Right lobe of liver (tissue), 6 donors: ENCODE measurements around the gene MFSD6. TPM values are rescaled to one million over a fixed set of nuclear protein-coding genes. Genes with fewer than 3 reads are reported as not detected.

Experiments used
- ATAC-seq, 4 donors: fragments of 200-7000 bp; cut with Tn5 transposase; one replicate each; pipeline ENCODE4 v1.9.1; 2020; ENCODE audit warnings: mild to moderate bottlenecking in 4 of 4, moderate library complexity in 4 of 4
- DNase-seq, 3 donors: peaks; one replicate each; pipeline ENCODE4 v3.0.0-alpha.2; 2020
- H3K27ac ChIP-seq, 3 donors: fragments of 200-600 bp; one replicate each; pipeline ENCODE4 v1.8.0; 2022
- H3K27me3 ChIP-seq, 2 donors: fragments of 200-600 bp; one replicate each; pipeline ENCODE4 v1.8.0; 2022
- H3K36me3 ChIP-seq, 4 donors: fragments of 200-600 bp; sonication (generic) in 1 of 4; one replicate each; pipeline versions ENCODE4 v1.5.1 to v1.8.0; 2017 to 2022; ENCODE audit warnings: control low read depth in 1 of 4
- H3K4me1 ChIP-seq, 4 donors: fragments of 200-600 bp; sonication (generic) in 1 of 4; one replicate each; pipeline versions ENCODE4 v1.5.1 to v1.8.0; 2017 to 2022; ENCODE audit warnings: control low read depth in 1 of 4
- H3K4me3 ChIP-seq, 3 donors: fragments of 200-600 bp; one replicate each; pipeline ENCODE4 v1.8.0; 2022
- H3K9me3 ChIP-seq, 4 donors: fragments of 200-600 bp; sonication (generic) in 1 of 4; one replicate each; pipeline versions ENCODE4 v1.5.1 to v1.8.0; 2017 to 2022; ENCODE audit warnings: control low read depth in 1 of 4
- CTCF ChIP-seq, 4 donors: fragments of 200-600 bp in 3 of 4; fragments of 450-650 bp in 1 of 4; IDR thresholded peaks; one replicate each; pipeline versions ENCODE4 v1.5.1 to v1.8.0; 2016 to 2022; ENCODE audit warnings: antibody characterized with exemption in 4 of 4, mild to moderate bottlenecking in 2 of 4
- POLR2A ChIP-seq: fragments of 450-650 bp; IDR thresholded peaks from one replicate; pipeline ENCODE4 v1.6.1; 2017; ENCODE audit warnings: antibody characterized with exemption, mild to moderate bottlenecking
- WGBS: methylation state at CpG from one replicate; pipeline ENCODE4 v1.1.6; 2018; ENCODE audit warnings: low coverage, low lambda C conversion rate; ENCODE audit not compliant: insufficient coverage; ENCODE audit errors: missing lambda C conversion rate; 5-methylcytosine and 5-hydroxymethylcytosine counted together
- intact Hi-C, 2 donors: fragments of 100-400 bp; cut with DNase I; formaldehyde crosslinking; loops; one replicate each; pipeline versions ENCODE4 v1.11.2 to v1.14.1; 2022
- total RNA-seq, 6 experiments: library from RNA; depleted of rRNA in 2 of 6; stranded (reverse); fragments of >200 nt in 2 of 6; fragmentation: NEBNext Ultra II Directional in 3 of 6; extraction: Animal tissue kit (Norgen Biotek cat#: 25700) in 3 of 6; gene quantifications; one replicate each; pipeline versions ENCODE4 v1.1.0 to v1.2.4, GENCODE V29; 2016 to 2023
- donor health status: DM: no; HTN: yes; CAD: no.
- donor health status: DM: no; HTN: no; CAD: no.
- donor health status: DM: no; HTN: no; CAD: no.
- donor health status: DM: no; HTN: yes; CAD: no.
- donor health status: DM: no; HTN: yes; CAD: no.

Gene MFSD6
- total RNA-seq, 6 experiments from 2014 or later = 1.5 to 14.8 (median 4.1) TPM

DNA sequence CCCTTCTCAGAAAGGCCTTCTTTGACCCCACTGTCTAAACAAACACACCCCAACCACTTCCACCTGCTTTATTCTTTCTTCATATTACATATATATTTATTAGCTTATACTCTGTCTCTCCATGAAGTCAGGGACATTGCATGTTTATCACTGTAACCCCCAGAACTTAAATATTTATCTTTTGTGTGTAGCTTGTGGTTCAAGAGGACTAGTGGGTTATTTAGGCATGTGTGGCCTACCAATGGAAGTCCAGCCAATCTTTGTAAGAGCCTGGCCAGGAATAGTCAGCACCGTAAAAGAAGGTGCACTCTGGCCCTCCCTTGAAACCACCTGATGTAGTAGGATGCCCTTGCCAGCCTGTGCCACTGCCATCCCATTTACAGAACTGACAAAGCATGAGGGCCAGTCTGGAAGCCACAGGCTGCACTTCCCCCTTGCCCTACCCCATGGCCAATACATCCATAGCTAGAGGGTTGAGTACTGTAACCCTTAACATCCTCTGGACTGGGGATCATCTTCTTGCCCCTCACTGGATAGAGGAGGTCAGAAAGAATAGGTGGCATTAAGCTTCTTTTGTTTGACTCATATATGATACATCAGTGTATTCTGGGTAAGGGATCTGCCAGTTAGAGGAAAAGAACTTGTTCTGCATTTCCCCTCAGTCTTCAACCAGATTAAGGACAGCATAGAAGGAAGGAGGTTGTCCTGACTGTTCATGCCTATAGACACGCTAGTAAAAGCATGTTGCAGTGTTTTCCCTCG, 121.5 kb downstream of the MFSD6 start:
- ATAC-seq (no peak), DNase-seq (no peak)
- no peak overlapping the region for H3K4me3 ChIP-seq
- WGBS = 71% methylated on average over 1 of the region's 3 CpGs
- no peak for TF ChIP-seq POLR2A
- TF ChIP-seq CTCF (IDR thresholded peaks at IDR 0.05) = no peak
- H3K9me3 ChIP-seq = no peaks in the 10 kb centered on the region
- peaks cover 0 to 8% (median 2%) of the 10 kb centered on the region in 4 donors for H3K4me1 ChIP-seq
- H3K27ac ChIP-seq = no peak overlapping the region
- intact Hi-C loops = no loop called here
- no peaks in the 10 kb centered on the region for H3K27me3 ChIP-seq
- H3K36me3 ChIP-seq = no peaks in the 10 kb centered on the region

GRCh38 chr2:190530248-190530900, 122.2 kb downstream of the MFSD6 start:
- DNase-seq (no peak), ATAC-seq (no peak)
- peaks cover 0 to 8% (median 3%) of the 10 kb centered on the region in 4 donors for H3K4me1 ChIP-seq
- H3K36me3 ChIP-seq = no peaks in the 10 kb centered on the region
- WGBS = 64% methylated on average over 5 of the region's 6 CpGs
- H3K4me3 ChIP-seq = no peak overlapping the region
- intact Hi-C loops = no loop called here
- H3K27me3 ChIP-seq = no peaks in the 10 kb centered on the region
- no peaks in the 10 kb centered on the region for H3K9me3 ChIP-seq
- no peak overlapping the region for H3K27ac ChIP-seq
- TF ChIP-seq POLR2A (no peak), CTCF (IDR thresholded peaks at IDR 0.05) (no peak)

GRCh38 chr2:190532581-190532980, 124.4 kb downstream of the MFSD6 start:
- peak overlapping the region in 1 of 3 donors; percentile 85 for H3K27ac ChIP-seq
- peaks cover 0 to 10% (median 4%) of the 10 kb centered on the region in 4 donors for H3K4me1 ChIP-seq
- H3K36me3 ChIP-seq = no peaks in the 10 kb centered on the region
- no peak for TF ChIP-seq POLR2A
- no peak for TF ChIP-seq CTCF (IDR thresholded peaks at IDR 0.05)
- no peak overlapping the region for H3K4me3 ChIP-seq
- DNase-seq (peak in 2 of 3 donors; percentile 60 to 63), ATAC-seq (no peak)
- H3K9me3 ChIP-seq = no peaks in the 10 kb centered on the region
- intact Hi-C loops = no loop called here
- 67% methylated on average over 2 of the region's 4 CpGs for WGBS
- no peaks in the 10 kb centered on the region for H3K27me3 ChIP-seq

- TF ChIP-seq POLR2A = no peak
- TF ChIP-seq CTCF (IDR thresholded peaks at IDR 0.05) = no peak
- Histone ChIP-seq H3K36me3 (no peaks in the 10 kb centered on the region), H3K4me1 (peaks cover 0 to 10% (median 4%) of the 10 kb centered on the region in 4 donors), H3K27me3 (no peaks in the 10 kb centered on the region), H3K9me3 (no peaks in the 10 kb centered on the region), H3K27ac (peak overlapping the region; percentile 85 to 96 (median 92)), H3K4me3 (peak overlapping the region; percentile 62 to 88 (median 82))
- DNase-seq (no peak), ATAC-seq (no peak)
- 50% methylated on average over 10 of the region's 10 CpGs for WGBS
- intact Hi-C loops = no loop called here
Measured at GRCh38 chr2:190533175-190533967, 125.2 kb downstream of the MFSD6 start.
